ENCODE results near the gene GABRA6. TPM values are rescaled to one million over a fixed set of nuclear protein-coding genes. Genes with fewer than 3 reads are reported as not detected.
"Not testable (repeated sequence)": the region's sequence is repeated elsewhere in the genome, so short reads cannot be mapped to it uniquely, and the experiment has no call there.

Gene GABRA6
- not detected in 2 replicates for total RNA-seq

DNA sequence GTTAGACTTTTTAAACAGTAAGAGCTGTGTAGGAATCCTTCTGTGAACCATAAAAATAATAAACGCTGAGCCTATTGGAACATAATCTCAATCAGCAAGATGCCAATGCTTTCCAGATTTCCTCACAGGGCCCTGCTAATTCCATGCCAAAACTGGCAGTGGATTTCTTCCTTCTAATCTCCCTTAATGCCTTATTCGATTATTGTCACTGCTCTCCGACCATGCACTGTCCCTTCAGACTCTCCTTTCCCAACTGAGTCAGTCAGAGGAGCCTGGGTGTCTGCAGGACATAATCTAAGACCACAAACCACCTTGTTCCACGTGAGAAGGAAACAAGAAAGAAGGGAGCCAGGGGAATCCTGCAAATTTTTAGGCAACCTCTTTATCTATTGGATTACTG is at the start of gene GABRA6:
Gene GABRA6, plus strand, starts transcription at position 261 of the 400 bp plus-strand sequence. CDS start 269 bp downstream, outside the sequence.
- no peak within 1 kb of the TSS for H3K27ac ChIP-seq (ENCODE audit: low read depth, low read length)
- no peak within 1 kb of the TSS for H3K4me3 ChIP-seq (ENCODE audit: insufficient read depth, low read length)
- H3K79me2 ChIP-seq (ENCODE audit: insufficient read depth, low read length): no peaks in the 10 kb centered on the region
- no peak within 1 kb of the TSS for H3K4me2 ChIP-seq (ENCODE audit: insufficient read depth, low read length)
- peaks cover 2% of the 10 kb centered on the region for H3K9me3 ChIP-seq (ENCODE audit: low read depth, low read length)
- TF ChIP-seq, protein P1, sequence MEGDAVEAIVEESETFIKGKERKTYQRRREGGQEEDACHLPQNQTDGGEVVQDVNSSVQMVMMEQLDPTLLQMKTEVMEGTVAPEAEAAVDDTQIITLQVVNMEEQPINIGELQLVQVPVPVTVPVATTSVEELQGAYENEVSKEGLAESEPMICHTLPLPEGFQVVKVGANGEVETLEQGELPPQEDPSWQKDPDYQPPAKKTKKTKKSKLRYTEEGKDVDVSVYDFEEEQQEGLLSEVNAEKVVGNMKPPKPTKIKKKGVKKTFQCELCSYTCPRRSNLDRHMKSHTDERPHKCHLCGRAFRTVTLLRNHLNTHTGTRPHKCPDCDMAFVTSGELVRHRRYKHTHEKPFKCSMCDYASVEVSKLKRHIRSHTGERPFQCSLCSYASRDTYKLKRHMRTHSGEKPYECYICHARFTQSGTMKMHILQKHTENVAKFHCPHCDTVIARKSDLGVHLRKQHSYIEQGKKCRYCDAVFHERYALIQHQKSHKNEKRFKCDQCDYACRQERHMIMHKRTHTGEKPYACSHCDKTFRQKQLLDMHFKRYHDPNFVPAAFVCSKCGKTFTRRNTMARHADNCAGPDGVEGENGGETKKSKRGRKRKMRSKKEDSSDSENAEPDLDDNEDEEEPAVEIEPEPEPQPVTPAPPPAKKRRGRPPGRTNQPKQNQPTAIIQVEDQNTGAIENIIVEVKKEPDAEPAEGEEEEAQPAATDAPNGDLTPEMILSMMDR (IDR thresholded peaks at IDR 0.05; ENCODE audit: extremely low read depth, low read depth, low read length): no peak
- no peaks in the 10 kb centered on the region for H3K27me3 ChIP-seq (ENCODE audit: insufficient read depth, low read length)
- no peaks in the 10 kb centered on the region for H4K20me1 ChIP-seq (ENCODE audit: insufficient read depth, low read length)
- DNase-seq (ENCODE audit: insufficient read length, low spot score, missing footprints): no peak
- H3K4me1 ChIP-seq (ENCODE audit: insufficient read depth, low read length): no peaks in the 10 kb centered on the region
- H3K36me3 ChIP-seq (ENCODE audit: insufficient read depth, low read length): no peaks in the 10 kb centered on the region
- no peak within 1 kb of the TSS for H2AFZ ChIP-seq (ENCODE audit: low read length)

DNA sequence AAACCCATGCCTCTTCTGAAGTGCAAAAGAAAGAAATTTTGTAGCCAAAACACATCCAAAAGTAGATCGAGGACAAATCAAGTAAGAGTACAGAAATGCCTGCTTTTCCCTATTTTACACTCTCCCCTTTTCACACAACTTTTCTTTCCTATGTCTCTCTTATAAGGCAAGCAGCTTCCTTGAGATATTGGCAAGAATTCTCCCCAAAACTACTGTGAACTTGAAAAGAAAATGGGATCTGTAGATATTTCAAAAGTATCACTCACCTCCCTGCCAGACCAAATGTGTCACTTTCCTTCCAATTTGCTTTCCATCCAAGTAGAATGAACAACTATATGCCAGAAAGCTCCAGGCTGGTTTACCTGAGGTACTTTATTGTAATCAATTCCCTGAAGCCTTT is 47.9 kb upstream of the GABRA6 start:
- no peak overlapping the region for H3K4me3 ChIP-seq (ENCODE audit: insufficient read depth, low read length)
- H3K4me2 ChIP-seq (ENCODE audit: insufficient read depth, low read length): no peak overlapping the region
- TF ChIP-seq, protein P1 (IDR thresholded peaks at IDR 0.05; ENCODE audit: extremely low read depth, low read depth, low read length): no peak
- no peaks in the 10 kb centered on the region for H3K27me3 ChIP-seq (ENCODE audit: insufficient read depth, low read length)
- H3K27ac ChIP-seq (ENCODE audit: low read depth, low read length): no peak overlapping the region
- H3K9me3 ChIP-seq (ENCODE audit: low read depth, low read length): peaks cover 2% of the 10 kb centered on the region
- H3K36me3 ChIP-seq (ENCODE audit: insufficient read depth, low read length): no peaks in the 10 kb centered on the region
- H3K4me1 ChIP-seq (ENCODE audit: insufficient read depth, low read length): no peaks in the 10 kb centered on the region
- H4K20me1 ChIP-seq (ENCODE audit: insufficient read depth, low read length): no peaks in the 10 kb centered on the region
- no peaks in the 10 kb centered on the region for H3K79me2 ChIP-seq (ENCODE audit: insufficient read depth, low read length)
- no peak overlapping the region for H2AFZ ChIP-seq (ENCODE audit: low read length)
- no peak for DNase-seq (ENCODE audit: insufficient read length, low spot score, missing footprints)

DNA sequence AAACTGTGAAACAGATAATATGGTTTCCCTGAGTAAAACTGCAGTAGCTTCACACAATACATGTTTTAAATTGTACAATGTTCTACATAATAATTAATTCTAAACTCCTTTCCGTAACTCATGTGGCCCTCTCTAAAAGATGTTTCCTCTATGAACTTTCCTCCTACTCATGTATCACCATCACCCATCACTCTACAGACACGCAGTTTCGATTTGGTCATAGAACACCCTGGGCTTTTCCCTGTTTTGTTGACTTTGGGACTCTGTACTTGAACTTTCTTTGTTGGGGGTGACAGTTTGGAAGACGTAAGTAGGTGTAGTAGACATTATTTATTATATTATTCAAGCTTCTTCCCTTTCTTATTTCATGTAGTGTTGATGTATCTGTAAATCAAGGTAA is 44.1 kb upstream of the GABRA6 start:
- Histone ChIP-seq H2AFZ (ENCODE audit: low read length) (no peak overlapping the region), H3K9me3 (ENCODE audit: low read depth, low read length) (peaks cover 4% of the 10 kb centered on the region), H3K27ac (ENCODE audit: low read depth, low read length) (no peak overlapping the region), H3K4me2 (ENCODE audit: insufficient read depth, low read length) (no peak overlapping the region), H3K4me3 (ENCODE audit: insufficient read depth, low read length) (no peak overlapping the region), H3K79me2 (ENCODE audit: insufficient read depth, low read length) (no peaks in the 10 kb centered on the region), H4K20me1 (ENCODE audit: insufficient read depth, low read length) (no peaks in the 10 kb centered on the region), H3K36me3 (ENCODE audit: insufficient read depth, low read length) (no peaks in the 10 kb centered on the region), H3K27me3 (ENCODE audit: insufficient read depth, low read length) (no peaks in the 10 kb centered on the region), H3K4me1 (ENCODE audit: insufficient read depth, low read length) (no peaks in the 10 kb centered on the region)
- DNase-seq (ENCODE audit: insufficient read length, low spot score, missing footprints): no peak
- TF ChIP-seq, protein P1 (IDR thresholded peaks at IDR 0.05; ENCODE audit: extremely low read depth, low read depth, low read length): no peak

DNA sequence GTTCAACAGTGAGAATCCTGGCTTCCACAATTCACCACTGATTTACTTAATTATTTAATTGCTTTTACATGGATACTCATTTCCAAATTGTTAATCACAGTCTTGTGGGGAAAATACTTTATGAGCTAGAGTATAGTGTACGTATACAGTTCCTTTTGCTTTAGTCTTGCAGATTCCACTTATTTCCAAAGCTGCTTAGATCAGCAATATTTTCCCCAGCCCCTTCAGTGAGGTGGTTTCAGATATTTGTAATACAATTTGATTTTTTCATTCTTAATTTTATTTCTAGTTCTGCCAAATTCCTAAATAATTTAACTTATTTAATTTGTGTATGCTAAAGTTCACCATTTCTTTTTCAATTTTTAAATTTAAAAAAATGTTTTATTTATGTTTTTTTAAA is 40.3 kb upstream of the GABRA6 start:
- Histone ChIP-seq H3K27me3 (ENCODE audit: insufficient read depth, low read length) (no peaks in the 10 kb centered on the region), H3K27ac (ENCODE audit: low read depth, low read length) (no peak overlapping the region), H3K4me1 (ENCODE audit: insufficient read depth, low read length) (no peaks in the 10 kb centered on the region), H2AFZ (ENCODE audit: low read length) (no peak overlapping the region), H3K79me2 (ENCODE audit: insufficient read depth, low read length) (no peaks in the 10 kb centered on the region), H3K4me3 (ENCODE audit: insufficient read depth, low read length) (no peak overlapping the region), H3K4me2 (ENCODE audit: insufficient read depth, low read length) (no peak overlapping the region), H4K20me1 (ENCODE audit: insufficient read depth, low read length) (no peaks in the 10 kb centered on the region), H3K36me3 (ENCODE audit: insufficient read depth, low read length) (no peaks in the 10 kb centered on the region), H3K9me3 (ENCODE audit: low read depth, low read length) (peaks cover 2% of the 10 kb centered on the region)
- DNase-seq (ENCODE audit: insufficient read length, low spot score, missing footprints): no peak
- TF ChIP-seq, protein P1 (IDR thresholded peaks at IDR 0.05; ENCODE audit: extremely low read depth, low read depth, low read length): no peak

DNA sequence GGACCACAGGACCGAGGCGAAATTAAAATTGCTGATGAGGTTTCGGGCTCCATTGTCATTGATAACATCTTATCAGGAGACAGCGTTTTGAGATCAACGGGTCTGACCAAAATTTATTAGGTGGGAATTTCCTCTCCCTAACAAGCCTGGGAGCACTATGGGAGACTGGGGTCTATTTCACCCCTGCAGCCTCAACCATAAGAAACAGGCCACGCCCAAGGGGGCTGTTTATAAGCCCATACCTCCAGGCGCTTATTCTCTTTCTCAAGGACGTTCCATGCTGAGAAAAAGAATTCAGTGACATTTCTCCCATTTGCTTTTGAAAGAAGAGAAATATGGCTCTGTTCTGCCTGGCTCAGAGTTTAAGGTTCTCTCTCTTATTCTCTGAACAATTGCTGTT is 33.6 kb upstream of the GABRA6 start:
- H3K79me2 ChIP-seq (ENCODE audit: insufficient read depth, low read length); H3K27me3 ChIP-seq (ENCODE audit: insufficient read depth, low read length); H3K36me3 ChIP-seq (ENCODE audit: insufficient read depth, low read length); H4K20me1 ChIP-seq (ENCODE audit: insufficient read depth, low read length); H2AFZ ChIP-seq (ENCODE audit: low read length); H3K4me2 ChIP-seq (ENCODE audit: insufficient read depth, low read length); H3K9me3 ChIP-seq (ENCODE audit: low read depth, low read length); DNase-seq (ENCODE audit: insufficient read length, low spot score, missing footprints); H3K27ac ChIP-seq (ENCODE audit: low read depth, low read length); H3K4me3 ChIP-seq (ENCODE audit: insufficient read depth, low read length); H3K4me1 ChIP-seq (ENCODE audit: insufficient read depth, low read length): not testable (repeated sequence)
